Endothelial cell of umbilical vein (primary cell): ENCODE data around the gene TM9SF3. TPM values are rescaled to one million over a fixed set of nuclear protein-coding genes. Genes with fewer than 3 reads are reported as not detected.

Source experiments
- BruUV-seq: library from RNA; stranded (reverse); fragments of 400-500 nt; replicated peaks from 2 replicates; lab custom pipeline; 2021; lab: Mats Ljungman, UMichigan
- CTCF ChIA-PET: fragments of 300-600, 350-600 bp; sonication (Branson Sonifier 250); formaldehyde crosslinking; loops from one replicate; lab custom pipeline; 2021; ENCODE audit warnings: antibody characterized with exemption, inconsistent platforms; lab: Charles Lee
- POLR2A ChIA-PET: fragments of 300-600, 350-600 bp; sonication (Branson Sonifier 250); formaldehyde crosslinking; loops from one replicate; lab custom pipeline; 2021; ENCODE audit warnings: antibody characterized with exemption, inconsistent platforms; lab: Charles Lee
- DNase-seq: peaks from one replicate; pipeline ENCODE4 v3.0.0-alpha.2; 2011; ENCODE audit warnings: low read depth, low spot score
- FAIRE-seq: peaks from 2 replicates; lab custom pipeline; 2011; peaks lifted over from hg19 to GRCh38; lab: Jason Lieb, UNC
- H2AFZ ChIP-seq: 2 replicates; pipeline ENCODE4 v1.6.0; 2012; ENCODE audit warnings: low read depth, low read length, control low read depth, inconsistent platforms
- H3K27ac ChIP-seq: 2 replicates; pipeline ENCODE4 v1.5.1; 2011; ENCODE audit warnings: low read depth, mild to moderate bottlenecking, control low read depth, low read length, moderate library complexity; ENCODE audit not compliant: insufficient read depth
- H3K27me3 ChIP-seq, 2 experiments: 2 replicates each; pipeline versions ENCODE4 v1.6.0 to v1.6.1; 2011; ENCODE audit warnings: low read length in 2 of 2, mixed read lengths in 1 of 2; ENCODE audit not compliant: control insufficient read depth in 2 of 2, insufficient read depth in 2 of 2
- H3K36me3 ChIP-seq, 2 experiments: 2 replicates in 1 of 2; 3 replicates in 1 of 2; pipeline ENCODE4 v1.5.1; 2011; ENCODE audit warnings: low read length in 2 of 2, mild to moderate bottlenecking in 1 of 2, moderate library complexity in 1 of 2; ENCODE audit not compliant: control insufficient read depth in 2 of 2, insufficient read depth in 2 of 2; ENCODE audit errors: extremely low read depth in 1 of 2
- H3K4me1 ChIP-seq: 3 replicates; pipeline ENCODE4 v1.5.1; 2011; ENCODE audit warnings: mild to moderate bottlenecking, low read length; ENCODE audit not compliant: control insufficient read depth, insufficient read depth; ENCODE audit errors: extremely low read depth
- H3K4me2 ChIP-seq: 2 replicates; pipeline ENCODE4 v1.6.1; 2011; ENCODE audit warnings: low read length, control low read depth, mixed read lengths; ENCODE audit not compliant: insufficient read depth
- H3K4me3 ChIP-seq, 3 experiments: fragments of 200-600 bp in 1 of 3; sonication (generic), shearing (Covaris generic) in 1 of 3; replicated peaks in 1 of 3; 2 replicates each; pipeline ENCODE4 v1.5.1; 2011 to 2016; ENCODE audit warnings: control low read depth in 3 of 3, low read length in 3 of 3, mild to moderate bottlenecking in 2 of 3, inconsistent platforms in 1 of 3, low read depth in 1 of 3, moderate library complexity in 1 of 3; ENCODE audit not compliant: insufficient read depth in 1 of 3
- H3K79me2 ChIP-seq: 2 replicates; pipeline ENCODE4 v1.6.0; 2012; ENCODE audit warnings: low read length, inconsistent platforms; ENCODE audit not compliant: control insufficient read depth, insufficient read depth
- H3K9ac ChIP-seq: replicated peaks from 2 replicates; pipeline ENCODE3; 2011; ENCODE audit warnings: low read length, control low read depth; ENCODE audit not compliant: insufficient read depth; ENCODE audit errors: extremely low read depth
- H3K9me1 ChIP-seq: replicated peaks from 3 replicates; pipeline ENCODE4 v1.6.0; 2011; ENCODE audit warnings: mild to moderate bottlenecking, low read length; ENCODE audit not compliant: control insufficient read depth, insufficient read depth; ENCODE audit errors: extremely low read depth
- H3K9me3 ChIP-seq: replicated peaks from 2 replicates; pipeline ENCODE4 v1.5.1; 2012; ENCODE audit warnings: low read length, inconsistent platforms; ENCODE audit not compliant: control insufficient read depth, insufficient read depth
- H4K20me1 ChIP-seq: replicated peaks from 2 replicates; pipeline ENCODE3; 2011; ENCODE audit warnings: mild to moderate bottlenecking, low read length; ENCODE audit not compliant: control insufficient read depth, insufficient read depth; ENCODE audit errors: extremely low read depth
- CTCF ChIP-seq, 2 donors: IDR thresholded peaks; 1 replicate in 1 of 2; 2 replicates in 1 of 2; pipeline ENCODE4 v1.5.1; 2011; ENCODE audit warnings: low read length in 2 of 2, mild to moderate bottlenecking in 2 of 2, moderate library complexity in 2 of 2, control low read depth in 1 of 2, inconsistent platforms in 1 of 2, low read depth in 1 of 2; ENCODE audit not compliant: insufficient read depth in 1 of 2; ENCODE audit errors: extremely low read depth in 1 of 2
- EZH2 ChIP-seq: IDR thresholded peaks from 2 replicates; pipeline ENCODE4 v1.6.1; 2012; ENCODE audit warnings: borderline replicate concordance, low read depth, mild to moderate bottlenecking, moderate library complexity, low read length, inconsistent platforms; ENCODE audit not compliant: severe bottlenecking
- FOS ChIP-seq: IDR thresholded peaks from 2 replicates; pipeline ENCODE4 v1.6.1; 2011; ENCODE audit warnings: mild to moderate bottlenecking, low read length, moderate library complexity, borderline replicate concordance; ENCODE audit not compliant: insufficient read depth
- GATA2 ChIP-seq: IDR thresholded peaks from 2 replicates; pipeline ENCODE4 v1.7.0; 2011; ENCODE audit warnings: low read depth, mild to moderate bottlenecking, moderate library complexity, mixed read lengths, low read length; ENCODE audit not compliant: insufficient read length, insufficient read depth
- JUN ChIP-seq: IDR thresholded peaks from 2 replicates; pipeline ENCODE4 v1.6.1; 2011; ENCODE audit warnings: borderline replicate concordance, low read depth; ENCODE audit not compliant: insufficient read length, insufficient read depth
- MAX ChIP-seq: IDR thresholded peaks from 2 replicates; pipeline ENCODE4 v1.6.1; 2011; ENCODE audit not compliant: insufficient read depth, insufficient read length
- MYC ChIP-seq: IDR thresholded peaks from one replicate; pipeline ENCODE4 v1.6.1; 2011; ENCODE audit warnings: mild to moderate bottlenecking, low read depth, low read length
- POLR2A ChIP-seq: IDR thresholded peaks from 2 replicates; pipeline ENCODE4 v1.6.1; 2012; ENCODE audit warnings: low read depth, mild to moderate bottlenecking, control low read depth, low read length
- POLR2AphosphoS5 ChIP-seq: IDR thresholded peaks from 2 replicates; pipeline ENCODE4 v1.6.1; 2012; ENCODE audit warnings: low read depth, mild to moderate bottlenecking, control low read depth, low read length, moderate library complexity; ENCODE audit not compliant: insufficient read depth
- dilution Hi-C: fragments of 300-500 bp; cut with MboI; formaldehyde crosslinking; loops from one replicate; pipeline ENCODE4 v1.15.0; 2019; ENCODE audit warnings: low sequenced_read_pairs; ENCODE audit not compliant: extremely low pct_ligation_motif_present
- intact Hi-C: fragments of 100-400 bp; cut with micrococcal nuclease; formaldehyde crosslinking; loops from one replicate; pipeline ENCODE4 v1.10.0; 2022
- polyA plus RNA-seq, 4 experiments: library from polyadenylated mRNA; depleted of rRNA in 3 of 4; stranded (reverse) in 3 of 4; unstranded in 1 of 4; fragments of >200 nt; gene quantifications; 2 replicates each; pipeline versions ENCODE4 v1.2.1 to v1.2.3, GENCODE V29; 2011 to 2012; ENCODE audit warnings: missing spikeins in 1 of 4
- total RNA-seq: library from RNA; stranded (reverse); gene quantifications from 2 replicates; pipeline ENCODE4 v1.2.3, GENCODE V29; 2021

The TM9SF3 gene
- total and polyA plus RNA-seq, 2 donors (not counting 3 experiments of a cell fraction or from before 2014, with no cell fraction given), result 133 to 144 TPM

GRCh38 chr10:96509017-96509641, 77.7 kb downstream of the TM9SF3 start:
- Histone ChIP-seq H2AFZ (no peak overlapping the region), H3K27ac (no peak overlapping the region), H3K4me1 (peaks cover 16% of the 10 kb centered on the region), H3K9me3 (no peaks in the 10 kb centered on the region), H3K4me2 (no peak overlapping the region), H3K9ac (no peak overlapping the region), H3K27me3 (peaks cover 16 to 26% of the 10 kb centered on the region in 2 experiments), H4K20me1 (no peaks in the 10 kb centered on the region), H3K36me3 (no peaks in the 10 kb centered on the region), H3K9me1 (no peaks in the 10 kb centered on the region), H3K79me2 (no peaks in the 10 kb centered on the region), H3K4me3 (no peak overlapping the region)
- BruUV-seq, result no TSS peak
- TF ChIP-seq GATA2, result no peak
- TF ChIP-seq CTCF (IDR thresholded peaks at IDR 0.05; ENCODE audit: extremely low read depth in 1 of 2, insufficient read depth in 1 of 2, low read depth in 1 of 2, low read length in 2 of 2), result no peak
- no peak for TF ChIP-seq EZH2
- no peak for TF ChIP-seq POLR2A
- POLR2A ChIA-PET, result no interaction called here
- FAIRE-seq, result no peak
- CTCF ChIA-PET, result interaction anchor here (1.1 to 2.7 kb wide), 5 partner anchors 12 to 142 kb away, joined by 3 to 19 read pairs (median 7); no protein-coding TSS in a partner anchor
- intact Hi-C loops, result no loop called here
- DNase-seq, result no peak
- dilution Hi-C loops, result no loop called here

- no peak overlapping the region for H3K4me3 ChIP-seq
- no peak overlapping the region for H3K27ac ChIP-seq
- H4K20me1 ChIP-seq, result no peaks in the 10 kb centered on the region
- H3K9ac ChIP-seq, result no peak overlapping the region
- TF ChIP-seq MYC (no peak), POLR2A (no peak), CTCF (IDR thresholded peaks at IDR 0.05; ENCODE audit: extremely low read depth in 1 of 2, insufficient read depth in 1 of 2, low read depth in 1 of 2, low read length in 2 of 2) (no peak), GATA2 (no peak), FOS (no peak), POLR2AphosphoS5 (no peak), MAX (no peak), EZH2 (no peak), JUN (no peak)
- no peak overlapping the region for H2AFZ ChIP-seq
- H3K27me3 ChIP-seq, result peaks cover 7 to 13% of the 10 kb centered on the region in 2 experiments
- intact Hi-C loops, result no loop called here
- no peaks in the 10 kb centered on the region for H3K79me2 ChIP-seq
- H3K4me1 ChIP-seq, result no peaks in the 10 kb centered on the region
- BruUV-seq, result no TSS peak
- dilution Hi-C loops, result no loop called here
- ChIA-PET CTCF (no interaction called here), POLR2A (no interaction called here)
- no peak overlapping the region for H3K4me2 ChIP-seq
- no peaks in the 10 kb centered on the region for H3K9me3 ChIP-seq
- H3K36me3 ChIP-seq, result no peaks in the 10 kb centered on the region
- FAIRE-seq (no peak), DNase-seq (no peak)
- H3K9me1 ChIP-seq, result no peaks in the 10 kb centered on the region
Measured at GRCh38 chr10:96507044-96507443, 79.8 kb downstream of the TM9SF3 start.
